Fibroblast of skin of scalp (primary cell): Measurements from ENCODE around the gene GUCY2F. TPM values are rescaled to one million over a fixed set of nuclear protein-coding genes. Genes with fewer than 3 reads are reported as not detected.

ENCODE experiments used
- DNase-seq: peaks from one replicate; pipeline ENCODE4 v3.0.0-alpha.2; 2013
- polyA plus RNA-seq, 2 experiments: library from polyadenylated mRNA; unstranded; fragments of 120-200 nt; gene quantifications; one replicate each; pipeline ENCODE4 v1.2.1, GENCODE V29; 2013; ENCODE audit not compliant: insufficient read length in 2 of 2

The GUCY2F gene
- not detected for polyA plus RNA-seq (2013, experiment 1 of 2; ENCODE audit: insufficient read length)
- not detected for polyA plus RNA-seq (2013, experiment 2 of 2; ENCODE audit: insufficient read length)

DNA sequence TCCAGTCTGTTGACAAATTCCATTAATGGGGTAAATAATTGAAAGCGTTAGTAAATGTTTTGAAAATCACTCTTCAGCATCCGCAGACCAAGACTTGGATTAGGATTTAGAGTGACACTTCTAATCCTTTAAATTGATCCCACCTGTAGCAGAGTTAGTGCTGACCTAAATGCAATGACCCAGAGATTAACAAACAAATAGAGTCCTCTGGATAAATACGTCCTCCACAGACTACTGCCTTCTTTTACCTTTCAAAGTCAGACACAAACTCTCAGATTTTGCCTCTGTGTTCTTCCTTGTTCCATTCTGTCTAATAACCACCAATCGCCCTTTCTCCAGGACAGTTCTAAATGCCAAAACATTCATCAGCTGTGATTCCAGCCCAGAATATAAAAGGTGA, at the start of gene GUCY2F:
Gene GUCY2F (minus strand): TSS at position 101 of the 400 bp plus-strand sequence. CDS start 6,150 bp downstream, outside the sequence.
- no peak for DNase-seq

DNA sequence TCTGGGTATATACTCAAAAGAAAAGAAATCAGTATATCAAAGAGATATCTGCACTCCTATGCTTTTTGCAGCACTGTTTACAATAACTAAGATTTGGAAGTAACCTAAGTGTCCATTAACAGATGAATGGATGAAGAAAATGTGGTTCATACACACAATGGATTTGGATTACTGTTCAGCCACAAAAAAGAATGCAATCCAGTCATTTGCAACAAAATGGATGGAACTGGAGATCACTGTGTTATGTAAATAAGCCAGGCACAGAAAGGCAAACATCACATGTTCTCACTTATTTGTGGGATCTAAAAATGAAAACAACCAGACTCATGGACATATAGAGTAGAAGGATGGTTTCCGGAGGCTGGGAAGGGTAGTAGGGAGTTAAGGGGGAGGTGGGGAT, 37.1 kb upstream of the GUCY2F start:
- no peak for DNase-seq

GRCh38 chrX:109511113-109511512, 29.2 kb upstream of the GUCY2F start:
- DNase-seq = no peak

DNA sequence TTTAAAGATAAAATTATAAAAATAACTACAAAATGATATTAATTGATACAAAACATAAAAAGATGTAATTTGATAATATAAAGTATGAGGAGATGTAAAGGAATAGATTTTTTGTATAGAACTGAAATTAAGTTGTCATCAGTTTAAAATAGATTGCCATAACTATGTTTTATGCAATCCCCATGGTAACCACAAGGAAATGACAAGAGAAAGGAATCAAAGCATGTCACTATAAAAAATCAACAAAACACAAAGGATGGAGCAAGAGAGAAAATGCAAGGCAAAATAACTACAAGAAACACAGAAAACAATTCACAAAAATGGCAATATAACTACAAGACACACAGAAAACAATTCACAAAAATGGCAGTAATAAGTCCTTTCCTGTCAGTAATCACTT, 27.0 kb upstream of the GUCY2F start:
- no peak for DNase-seq

GRCh38 chrX:109501176-109501575, 19.3 kb upstream of the GUCY2F start:
- no peak for DNase-seq

DNA sequence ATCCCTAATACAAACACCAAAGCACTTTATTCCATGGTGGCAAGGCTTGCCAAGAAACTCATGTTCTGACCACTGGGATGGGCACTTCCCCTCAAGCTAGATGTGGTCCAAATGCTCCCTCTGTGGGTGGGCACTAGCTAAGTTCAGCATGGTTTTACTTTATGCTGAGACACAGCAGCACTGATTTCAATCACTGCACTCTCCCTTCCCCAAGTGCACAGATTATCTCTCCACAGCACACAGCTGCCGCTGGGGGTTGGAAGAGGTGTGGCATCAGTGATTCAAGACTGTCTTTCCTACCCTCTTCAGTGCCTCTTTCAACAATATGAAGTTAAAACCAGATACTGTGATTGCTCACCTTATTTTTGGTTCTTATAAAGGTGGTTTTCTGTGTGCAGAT, 16.5 kb upstream of the GUCY2F start:
- no peak for DNase-seq

DNA sequence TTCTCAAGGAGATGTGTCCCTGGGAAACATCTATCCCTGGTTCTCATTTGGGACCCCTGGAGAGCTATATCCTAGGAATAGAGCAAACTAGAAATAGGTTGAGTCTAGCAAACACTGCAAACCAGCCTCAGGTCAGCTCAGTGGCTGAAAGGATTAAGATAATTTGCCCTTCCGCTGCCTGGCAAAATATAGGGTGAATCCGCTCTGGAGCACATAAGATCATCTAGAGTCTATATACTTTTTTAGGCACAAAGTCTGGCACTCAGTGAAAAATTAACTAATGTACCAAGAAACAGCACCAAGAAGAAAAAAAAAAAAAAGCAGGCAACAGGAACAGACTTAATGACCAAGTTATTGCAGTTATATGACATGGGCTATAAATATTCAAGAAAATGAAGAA, 7.3 kb upstream of the GUCY2F start:
- no peak for DNase-seq

- no peak for DNase-seq
Measured at GRCh38 chrX:109487640-109488039, 5.8 kb upstream of the GUCY2F start.

- peak; percentile 64 for DNase-seq
Measured at GRCh38 chrX:109485470-109486340, 3.8 kb upstream of the GUCY2F start.

DNA sequence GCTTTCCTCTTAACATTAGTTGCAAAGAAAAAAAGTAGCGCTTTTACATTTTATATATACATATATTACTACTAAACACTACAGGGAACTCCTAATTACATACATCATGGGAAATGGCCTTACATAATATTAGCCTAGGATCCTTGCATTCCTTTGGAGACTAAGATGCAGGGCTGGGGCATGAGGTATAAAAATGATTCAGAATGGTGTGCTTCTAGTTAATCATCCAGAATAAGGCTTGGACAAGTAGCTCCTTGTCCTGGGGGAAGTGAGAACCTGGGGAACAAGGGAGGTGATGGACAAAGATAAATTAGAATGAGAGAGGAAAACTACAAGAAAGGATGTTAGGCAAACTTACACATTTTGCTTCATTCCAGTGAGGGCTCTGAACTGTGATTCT, 3.0 kb upstream of the GUCY2F start:
- DNase-seq = no peak

GRCh38 chrX:109475174-109475891, 6.6 kb downstream of the GUCY2F start:
- peak; percentile 67 for DNase-seq

GRCh38 chrX:109472939-109473735, 8.7 kb downstream of the GUCY2F start:
- DNase-seq = peak; percentile 81

DNA sequence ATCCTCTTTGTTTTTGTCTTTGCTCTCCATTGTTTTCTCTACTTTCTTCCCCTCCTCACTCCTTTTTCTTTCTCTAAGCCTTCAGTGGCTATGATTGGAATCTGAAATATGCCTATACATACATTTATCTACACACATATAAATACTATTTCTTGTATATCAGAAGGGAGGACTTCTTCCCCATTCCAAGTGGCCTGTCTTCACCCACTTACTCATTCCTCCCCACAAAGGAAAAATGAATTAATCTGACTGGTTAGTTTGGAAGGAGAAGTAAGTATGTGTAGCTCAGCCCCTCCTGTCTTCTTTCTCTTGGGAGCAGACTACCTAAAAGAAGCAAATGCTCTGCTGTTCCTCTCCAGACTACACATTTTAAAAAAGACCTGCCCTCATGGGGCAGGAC, 17.7 kb downstream of the GUCY2F start:
- peak; percentile 89 for DNase-seq

DNA sequence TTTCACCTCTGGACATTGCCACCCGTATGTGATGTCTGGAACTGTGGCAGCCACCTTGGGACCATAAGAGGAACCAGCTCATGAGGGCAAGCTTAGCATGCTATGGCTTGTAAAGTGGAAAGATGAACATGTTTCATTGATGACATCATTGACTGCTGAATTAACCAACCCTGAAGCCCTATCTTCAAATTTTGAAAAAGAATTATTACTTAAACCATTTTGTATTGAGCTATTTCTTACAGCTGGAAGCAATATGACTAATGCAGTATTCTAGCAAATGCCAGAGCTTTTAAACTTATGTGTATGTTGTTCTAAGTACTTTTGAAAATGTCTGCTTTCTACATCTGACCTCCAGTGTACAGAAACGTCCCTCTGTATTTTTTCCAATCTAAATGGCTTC, 18.1 kb downstream of the GUCY2F start:
- DNase-seq = peak; percentile 66

GRCh38 chrX:109448282-109448938, 33.5 kb downstream of the GUCY2F start:
- peak; percentile 5 for DNase-seq

DNA sequence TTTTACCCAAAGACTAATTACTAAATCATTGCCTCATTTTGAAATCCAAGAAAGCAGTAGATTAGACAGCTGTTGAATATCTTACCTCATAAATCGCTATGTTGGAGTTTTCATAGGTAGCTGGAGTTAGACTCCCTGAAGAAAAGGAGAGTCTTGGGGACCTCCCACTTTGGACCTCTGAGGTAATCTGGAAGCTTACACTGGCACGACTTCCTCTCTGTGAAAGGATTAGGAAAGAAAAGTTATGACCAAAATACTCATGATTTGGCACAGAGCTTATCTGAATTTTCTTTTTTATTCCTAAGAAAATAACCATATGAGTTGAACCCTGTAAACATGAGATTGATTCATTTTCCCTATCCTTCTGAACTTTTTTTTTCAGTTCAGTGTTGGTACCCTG, 40.6 kb downstream of the GUCY2F start:
- no peak for DNase-seq

GRCh38 chrX:109440475-109440874, 41.4 kb downstream of the GUCY2F start:
- DNase-seq = peak; percentile 14

GRCh38 chrX:109409181-109409580, 72.7 kb downstream of the GUCY2F start:
- no peak for DNase-seq

DNA sequence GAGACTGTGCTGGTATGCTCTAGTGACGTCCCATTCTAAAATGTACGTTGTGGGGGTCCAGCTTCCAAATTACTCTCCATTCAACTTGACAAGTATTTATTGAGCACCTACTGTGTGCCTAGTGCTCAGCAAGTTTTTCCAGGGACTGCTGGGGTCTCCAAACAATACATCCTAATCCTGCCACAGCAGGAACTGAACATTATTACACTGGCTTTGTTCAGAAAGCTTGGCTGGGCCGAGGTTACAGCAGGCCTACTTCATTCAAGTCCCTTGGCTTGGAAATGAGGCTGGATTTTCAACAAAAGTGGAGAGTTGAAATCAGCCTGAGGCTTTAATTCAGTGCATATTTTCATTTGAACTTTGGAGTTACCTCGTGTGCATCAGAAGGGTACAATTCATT, 78.0 kb downstream of the GUCY2F start:
- no peak for DNase-seq

DNA sequence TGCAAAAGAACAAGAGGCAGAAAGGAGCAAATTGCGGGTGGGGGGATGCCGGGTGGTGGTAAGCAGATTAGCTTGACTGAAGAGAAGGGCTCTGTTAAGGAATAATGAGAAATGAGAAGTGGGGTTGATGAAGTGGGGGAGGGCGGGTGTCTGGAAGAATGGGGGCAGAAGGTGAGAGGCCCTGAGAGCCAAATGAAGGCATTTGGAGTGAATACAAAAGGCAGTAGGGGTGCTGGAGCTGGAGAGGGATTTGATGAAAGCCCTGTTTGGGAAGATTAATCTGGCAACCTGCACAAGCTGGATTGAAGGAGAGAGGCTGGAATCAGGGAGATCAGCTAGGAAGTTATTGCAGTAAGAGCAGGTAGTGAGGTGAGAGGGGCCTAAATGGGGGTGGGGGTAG, 82.1 kb downstream of the GUCY2F start:
- no peak for DNase-seq

GRCh38 chrX:109398833-109399232, 83.1 kb downstream of the GUCY2F start:
- no peak for DNase-seq

- no peak for DNase-seq
Measured at GRCh38 chrX:109398061-109398460, 83.8 kb downstream of the GUCY2F start.
